Left ventricle myocardium inferior (tissue), 1 donor: ENCODE measurements around the gene PSD4. TPM values are rescaled to one million over a fixed set of nuclear protein-coding genes. Genes with fewer than 3 reads are reported as not detected.
"Not testable (repeated sequence)": the region's sequence is repeated elsewhere in the genome, so short reads cannot be mapped to it uniquely, and the experiment has no call there.

Experiments
- DNase-seq: peaks from one replicate; pipeline ENCODE4 v3.0.0-alpha.2; 2020
- H3K27ac ChIP-seq: fragments of 200-600 bp; replicated peaks from 2 replicates; pipeline ENCODE4 v1.8.0; 2021
- H3K27me3 ChIP-seq: fragments of 200-600 bp; 2 replicates; pipeline ENCODE4 v1.8.0; 2021; ENCODE audit warnings: low read depth
- H3K36me3 ChIP-seq: fragments of 200-600 bp; 2 replicates; pipeline ENCODE4 v1.8.0; 2021
- H3K4me1 ChIP-seq: fragments of 200-600 bp; 2 replicates; pipeline ENCODE4 v1.8.0; 2021
- H3K4me3 ChIP-seq: fragments of 200-600 bp; 2 replicates; pipeline ENCODE4 v1.8.0; 2021; ENCODE audit warnings: mild to moderate bottlenecking, moderate library complexity
- H3K9me3 ChIP-seq: fragments of 200-600 bp; replicated peaks from 2 replicates; pipeline ENCODE4 v1.8.0; 2021
- CTCF ChIP-seq: fragments of 200-600 bp; IDR thresholded peaks from 2 replicates; pipeline ENCODE4 v1.8.0; 2021; ENCODE audit warnings: antibody characterized with exemption, mild to moderate bottlenecking, borderline replicate concordance
- intact Hi-C: fragments of 100-400 bp; cut with micrococcal nuclease; formaldehyde crosslinking; loops from one replicate; pipeline ENCODE4 v1.11.0; 2022
- total RNA-seq: library from RNA; stranded (reverse); fragmentation: NEBNext Ultra II Directional; extraction: Animal tissue kit (Norgen Biotek cat#: 25700); gene quantifications from one replicate; pipeline ENCODE4 v1.2.1, GENCODE V29; 2021
- donor health status: DM: no; HTN: yes; CAD: no; lungs with severe emphysema.

Gene PSD4
- total RNA-seq, 1 donor from 2014 or later = 2.2 TPM

GRCh38 chr2:113232740-113233139, 59.0 kb downstream of the PSD4 start:
- Histone ChIP-seq H3K4me3 (no peak overlapping the region), H3K27me3 (no peaks in the 10 kb centered on the region), H3K36me3 (no peaks in the 10 kb centered on the region), H3K27ac (no peak overlapping the region), H3K9me3 (no peaks in the 10 kb centered on the region), H3K4me1 (peaks cover 32% of the 10 kb centered on the region)
- intact Hi-C loops = no loop called here
- no peak for TF ChIP-seq CTCF
- DNase-seq = no peak

GRCh38 chr2:113233593-113234550, 60.1 kb downstream of the PSD4 start:
- TF ChIP-seq CTCF = peak; percentile 32
- Histone ChIP-seq H3K36me3 (no peaks in the 10 kb centered on the region), H3K27ac (no peak overlapping the region), H3K4me3 (no peak overlapping the region), H3K9me3 (no peaks in the 10 kb centered on the region), H3K4me1 (peaks cover 35% of the 10 kb centered on the region), H3K27me3 (no peaks in the 10 kb centered on the region)
- intact Hi-C loops = no loop called here
- no peak for DNase-seq

GRCh38 chr2:113234721-113235346, 61.1 kb downstream of the PSD4 start:
- no peaks in the 10 kb centered on the region for H3K36me3 ChIP-seq
- H3K4me1 ChIP-seq = peaks cover 39% of the 10 kb centered on the region
- H3K9me3 ChIP-seq = no peaks in the 10 kb centered on the region
- intact Hi-C loops = no loop called here
- no peaks in the 10 kb centered on the region for H3K27me3 ChIP-seq
- TF ChIP-seq CTCF = no peak
- peak overlapping the region; percentile 66 for H3K4me3 ChIP-seq
- no peak for DNase-seq
- peak overlapping the region; percentile 67 for H3K27ac ChIP-seq

GRCh38 chr2:113235347-113236226, 61.8 kb downstream of the PSD4 start:
- H3K27me3 ChIP-seq, DNase-seq, H3K36me3 ChIP-seq, H3K9me3 ChIP-seq, intact Hi-C loops: not testable (repeated sequence)
- Histone ChIP-seq H3K4me3 (peak overlapping the region; percentile 66), H3K27ac (peak overlapping the region; percentile 67), H3K4me1 (peaks cover 41% of the 10 kb centered on the region)

GRCh38 chr2:113236367-113237159, 62.8 kb downstream of the PSD4 start:
- Histone ChIP-seq H3K27ac (no peak overlapping the region), H3K4me3 (peak overlapping the region; percentile 66), H3K27me3 (no peaks in the 10 kb centered on the region), H3K4me1 (peaks cover 41% of the 10 kb centered on the region), H3K36me3 (no peaks in the 10 kb centered on the region), H3K9me3 (no peaks in the 10 kb centered on the region)
- no peak for DNase-seq
- TF ChIP-seq CTCF = no peak
- intact Hi-C loops = no loop called here
